Stimulated activated CD8-positive, alpha-beta memory T cell treated with anti-CD3 and anti-CD28 coated beads, Interleukin-4, amount 100 ng/mL, for 4 hours (primary cell): ENCODE measurements around the gene PCDH9.

Experiments
- DNase-seq, 2 donors: peaks; one replicate each; pipeline ENCODE4 v3.0.0-alpha.2; 2020; ENCODE audit warnings: low read depth in 2 of 2, low spot score in 1 of 2

The PCDH9 gene

GRCh38 chr13:67229481-67230403, at the start of gene PCDH9:
Gene PCDH9 (minus strand): TSS chr13:67230336. CDS start chr13:67228440, 1,896 bp downstream.
- DNase-seq: no peak

GRCh38 chr13:67278235-67278634, 48.1 kb upstream of the PCDH9 start:
- DNase-seq: no peak

GRCh38 chr13:67277581-67277980, 47.4 kb upstream of the PCDH9 start:
- no peak for DNase-seq

- no peak for DNase-seq
Measured at GRCh38 chr13:67275351-67275960, 45.3 kb upstream of the PCDH9 start.

GRCh38 chr13:67273001-67273400, 42.9 kb upstream of the PCDH9 start:
- DNase-seq: no peak

GRCh38 chr13:67267136-67267535, 37.0 kb upstream of the PCDH9 start:
- no peak for DNase-seq

- no peak for DNase-seq
Measured at GRCh38 chr13:67259208-67259607, 29.1 kb upstream of the PCDH9 start.

- no peak for DNase-seq
Measured at GRCh38 chr13:67258482-67258881, 28.3 kb upstream of the PCDH9 start.

- no peak for DNase-seq
Measured at GRCh38 chr13:67238861-67239260, 8.7 kb upstream of the PCDH9 start.

GRCh38 chr13:67238277-67238859, 8.2 kb upstream of the PCDH9 start:
- DNase-seq: no peak

GRCh38 chr13:67235265-67235664, 5.1 kb upstream of the PCDH9 start:
- no peak for DNase-seq

- no peak for DNase-seq
Measured at GRCh38 chr13:67232384-67232783, 2.2 kb upstream of the PCDH9 start.

GRCh38 chr13:67231289-67232000, 1.3 kb upstream of the PCDH9 start:
- no peak for DNase-seq

GRCh38 chr13:67230404-67231288, 510 bp upstream of the PCDH9 start:
- DNase-seq: peak; percentile 57 to 73

GRCh38 chr13:67228916-67229315, 1.2 kb downstream of the PCDH9 start:
- no peak for DNase-seq

- DNase-seq: no peak
Measured at GRCh38 chr13:67228031-67228430, 2.1 kb downstream of the PCDH9 start.

GRCh38 chr13:67227131-67227983, 2.8 kb downstream of the PCDH9 start:
- DNase-seq: no peak

GRCh38 chr13:67226696-67227095, 3.4 kb downstream of the PCDH9 start:
- no peak for DNase-seq
